ENCODE data around the gene ZBTB32.

DNA sequence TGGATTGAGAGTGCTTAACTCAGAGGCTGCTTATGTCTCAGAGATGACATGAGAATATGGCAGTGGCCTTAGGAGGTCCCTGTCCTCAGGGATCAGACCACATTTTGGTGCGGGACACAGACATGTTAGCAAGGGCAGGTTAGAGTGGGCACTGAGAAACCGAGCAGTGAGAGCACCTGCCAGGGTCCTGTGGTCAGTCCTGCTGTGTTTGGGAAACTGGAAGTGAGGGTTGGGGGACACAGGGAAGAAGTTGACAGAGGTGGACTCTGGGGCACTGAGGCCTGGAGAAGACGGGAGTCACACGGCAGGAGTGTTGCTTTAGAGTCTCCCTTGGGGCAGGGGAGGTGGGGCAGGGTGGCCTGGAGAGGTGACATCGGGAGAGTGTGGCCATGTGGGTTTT lies 30.5 kb downstream of the ZBTB32 start:
- TF ChIP-seq, protein P1, sequence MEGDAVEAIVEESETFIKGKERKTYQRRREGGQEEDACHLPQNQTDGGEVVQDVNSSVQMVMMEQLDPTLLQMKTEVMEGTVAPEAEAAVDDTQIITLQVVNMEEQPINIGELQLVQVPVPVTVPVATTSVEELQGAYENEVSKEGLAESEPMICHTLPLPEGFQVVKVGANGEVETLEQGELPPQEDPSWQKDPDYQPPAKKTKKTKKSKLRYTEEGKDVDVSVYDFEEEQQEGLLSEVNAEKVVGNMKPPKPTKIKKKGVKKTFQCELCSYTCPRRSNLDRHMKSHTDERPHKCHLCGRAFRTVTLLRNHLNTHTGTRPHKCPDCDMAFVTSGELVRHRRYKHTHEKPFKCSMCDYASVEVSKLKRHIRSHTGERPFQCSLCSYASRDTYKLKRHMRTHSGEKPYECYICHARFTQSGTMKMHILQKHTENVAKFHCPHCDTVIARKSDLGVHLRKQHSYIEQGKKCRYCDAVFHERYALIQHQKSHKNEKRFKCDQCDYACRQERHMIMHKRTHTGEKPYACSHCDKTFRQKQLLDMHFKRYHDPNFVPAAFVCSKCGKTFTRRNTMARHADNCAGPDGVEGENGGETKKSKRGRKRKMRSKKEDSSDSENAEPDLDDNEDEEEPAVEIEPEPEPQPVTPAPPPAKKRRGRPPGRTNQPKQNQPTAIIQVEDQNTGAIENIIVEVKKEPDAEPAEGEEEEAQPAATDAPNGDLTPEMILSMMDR (IDR thresholded peaks at IDR 0.05), result no peak
- TF ChIP-seq POLR2A (IDR thresholded peaks at IDR 0.05), result no peak
- no peak for TF ChIP-seq POLR2AphosphoS5 (IDR thresholded peaks at IDR 0.05)
- no peak for TF ChIP-seq EP300 (IDR thresholded peaks at IDR 0.05)
